Measurements from ENCODE around the gene HINT3.
"Not testable (repeated sequence)": the region's sequence is repeated elsewhere in the genome, so short reads cannot be mapped to it uniquely, and the experiment has no call there.

DNA sequence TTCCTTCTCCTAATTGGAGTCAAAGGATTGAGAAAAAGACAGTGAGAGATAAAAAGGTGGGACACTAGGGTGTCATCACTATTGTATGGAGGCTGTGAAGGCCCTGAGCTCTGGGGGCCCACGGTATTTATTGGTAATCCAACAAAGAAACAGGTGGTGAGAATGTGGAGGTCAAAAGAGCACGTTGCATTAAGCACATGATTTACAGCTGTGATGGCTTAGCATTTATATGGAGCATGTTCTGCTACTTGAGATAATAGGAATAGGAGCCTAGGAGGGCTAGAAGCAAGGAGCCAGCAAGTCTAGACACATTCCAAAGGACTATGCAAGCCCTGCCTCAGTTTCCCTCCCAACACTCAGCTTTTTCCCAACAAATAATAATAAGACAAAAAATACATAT lies 44.1 kb upstream of the HINT3 start:
- TF ChIP-seq POLR2A, CTCF (IDR thresholded peaks at IDR 0.05): not testable (repeated sequence)
